Measurements from ENCODE around the gene DYRK1B.

Gene DYRK1B

GRCh38 chr19:39845933-39846677 lies 12.1 kb upstream of the DYRK1B start, which contains the start of gene FBL (continued):
- TF ChIP-seq ZEB2 (tag by site-specific recombination; IDR thresholded peaks at IDR 0.05) (no peak), ZNF416 (tag by site-specific recombination; IDR thresholded peaks at IDR 0.05) (peak; percentile 69; the same call in 1 of the 2 replicates), ZBTB6 (tag by site-specific recombination; IDR thresholded peaks at IDR 0.05) (peak; percentile 32; the same call in 1 of the 2 replicates), PRDM6 (tag by site-specific recombination; IDR thresholded peaks at IDR 0.05) (no peak), ZIC2 (tag by site-specific recombination; IDR thresholded peaks at IDR 0.05) (no peak), EGR2 (tag by site-specific recombination; IDR thresholded peaks at IDR 0.05; ENCODE audit: low read depth) (no peak), ZFP69B (tag by site-specific recombination; IDR thresholded peaks at IDR 0.05) (no peak), OVOL3 (tag by site-specific recombination; IDR thresholded peaks at IDR 0.05) (0 out of 2 replicates have a peak, but pooled peaks have one; percentile 35), ZBTB11 (tag by site-specific recombination; conservative IDR thresholded peaks at IDR 0.05; ENCODE audit: low read depth) (peak; percentile 86), ZNF600 (tag by site-specific recombination; IDR thresholded peaks at IDR 0.05) (0 out of 2 replicates have a peak, but pooled peaks have one; percentile 71), ZNF629 (tag by site-specific recombination; IDR thresholded peaks at IDR 0.05) (peak; percentile 39; the same call in 1 of the 2 replicates), ZNF366 (tag by site-specific recombination; conservative IDR thresholded peaks at IDR 0.05) (peak; percentile 8; the same call in 1 of the 2 replicates), ZNF354C (tag by site-specific recombination; IDR thresholded peaks at IDR 0.05; ENCODE audit: borderline replicate concordance, low read depth) (no peak), ZNF580 (tag by site-specific recombination; IDR thresholded peaks at IDR 0.05) (no peak), ZNF777 (tag by site-specific recombination; IDR thresholded peaks at IDR 0.05; ENCODE audit: borderline replicate concordance) (peak; percentile 72; the same call in 1 of the 2 replicates), ZNF155 (tag by site-specific recombination; IDR thresholded peaks at IDR 0.05) (no peak), KLF17 (tag by site-specific recombination; IDR thresholded peaks at IDR 0.05) (0 out of 2 replicates have a peak, but pooled peaks have one; percentile 31), ZFP3 (tag by site-specific recombination; IDR thresholded peaks at IDR 0.05; ENCODE audit: low read depth) (no peak), SP3 (tag by site-specific recombination; IDR thresholded peaks at IDR 0.05) (peak; percentile 66), ZFP41 (tag by site-specific recombination; IDR thresholded peaks at IDR 0.05; ENCODE audit: borderline replicate concordance) (0 out of 2 replicates have a peak, but pooled peaks have one; percentile 37), REST (tag by site-specific recombination; IDR thresholded peaks at IDR 0.05) (peak; percentile 58), ZNF16 (tag by site-specific recombination; IDR thresholded peaks at IDR 0.05; ENCODE audit: low read depth) (no peak), OSR2 (tag by site-specific recombination; IDR thresholded peaks at IDR 0.05) (no peak)
